T-helper 1 cell treated with Interleukin-12 subunit alpha and Interleukin-12 subunit beta and Interleukin-4 antibody, amounts not matched to agents 30 μg/mL and 1 μg/mL, for 36 hours (primary cell): Measurements from ENCODE around the gene ADARB2.

Experiments
- H3K27ac Mint-ChIP-seq: one replicate; pipeline ENCODE4 v1.8.0; 2021; ENCODE audit warnings: mild to moderate bottlenecking, mixed read lengths
- H3K27me3 Mint-ChIP-seq: one replicate; pipeline ENCODE4 v1.8.0; 2021; ENCODE audit warnings: low read depth, mixed read lengths
- H3K36me3 Mint-ChIP-seq: one replicate; pipeline ENCODE4 v1.8.0; 2021; ENCODE audit warnings: low read depth, mixed read lengths
- H3K4me1 Mint-ChIP-seq: one replicate; pipeline ENCODE4 v1.8.0; 2021; ENCODE audit warnings: low read depth, mixed read lengths
- H3K4me3 Mint-ChIP-seq: one replicate; pipeline ENCODE4 v1.8.0; 2021; ENCODE audit warnings: mild to moderate bottlenecking, moderate library complexity, mixed read lengths
- H3K9me3 Mint-ChIP-seq: one replicate; pipeline ENCODE4 v1.8.0; 2021; ENCODE audit warnings: mixed read lengths

The ADARB2 gene

DNA sequence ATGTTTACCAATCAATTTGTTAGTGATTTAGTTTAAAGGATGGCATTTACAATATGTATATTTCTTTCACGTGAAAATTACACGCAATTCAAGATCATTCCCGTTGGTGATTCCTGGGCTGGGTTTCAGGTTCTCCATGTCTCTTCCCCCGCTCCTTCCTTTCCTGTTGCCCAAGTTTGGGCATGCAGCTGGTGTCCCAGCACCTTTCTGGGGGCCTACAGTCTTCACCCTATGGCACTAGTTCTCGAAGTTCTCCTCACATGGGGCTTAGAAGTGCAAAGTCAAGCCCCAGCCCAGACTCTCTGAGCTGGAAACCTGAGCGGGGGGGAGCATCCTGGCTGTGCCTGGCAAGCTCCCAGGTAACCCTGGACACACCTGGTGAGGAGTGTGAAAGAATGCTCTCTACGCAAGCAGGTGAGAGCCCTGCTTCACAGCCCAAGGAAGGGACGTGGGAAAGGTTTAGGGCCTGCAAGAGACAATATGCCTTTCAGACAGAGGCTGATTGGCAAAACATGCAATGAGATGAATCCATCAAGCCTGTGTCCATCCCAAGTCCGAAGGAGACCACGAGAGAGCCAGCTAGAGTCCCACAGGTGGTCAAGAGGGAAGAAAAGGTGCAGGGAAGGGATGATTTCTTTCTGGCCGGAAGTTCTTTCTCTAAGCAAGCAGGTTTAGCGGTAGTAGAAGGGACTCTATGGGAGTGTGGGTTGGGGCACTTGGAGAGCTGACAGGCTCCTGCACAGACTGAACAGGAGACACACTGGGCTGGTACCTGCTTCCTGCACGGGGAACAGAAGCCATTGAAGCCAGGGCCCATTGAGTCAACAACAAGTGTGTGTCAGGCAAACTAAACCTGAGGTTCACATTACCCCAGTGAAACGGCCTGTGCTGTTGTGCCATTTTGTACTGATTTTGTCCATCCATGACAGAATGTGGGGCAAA is 131.1 kb downstream of the ADARB2 start:
- Mint-ChIP-seq H3K4me3 (no peak overlapping the region), H3K27me3 (peaks cover 18% of the 10 kb centered on the region)

DNA sequence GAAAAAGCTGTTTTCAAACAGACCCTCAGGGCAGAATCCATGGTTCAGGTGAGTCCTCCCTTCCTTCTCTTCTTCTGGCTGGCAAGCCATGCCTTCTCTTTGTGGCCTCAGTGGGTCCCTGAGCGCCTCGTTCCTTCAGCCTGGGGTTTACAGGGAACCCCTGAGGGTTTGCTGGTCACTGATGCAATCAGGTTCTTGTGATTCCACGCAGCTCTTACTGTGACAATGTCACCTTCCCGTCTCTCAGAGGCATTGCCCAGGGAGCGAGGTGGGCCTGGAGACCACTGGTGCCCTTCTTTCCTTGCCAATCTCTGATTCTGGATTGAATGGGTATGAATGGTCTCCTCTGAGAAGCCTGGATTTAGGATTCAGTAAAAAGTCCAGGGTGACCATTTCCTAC is 132.2 kb downstream of the ADARB2 start:
- Mint-ChIP-seq H3K4me1 (peaks cover 5% of the 10 kb centered on the region), H3K27ac (no peak overlapping the region), H3K9me3 (no peaks in the 10 kb centered on the region), H3K4me3 (no peak overlapping the region), H3K36me3 (no peaks in the 10 kb centered on the region), H3K27me3 (peaks cover 18% of the 10 kb centered on the region)

More for the DNA sequence above, 131.1 kb downstream of the ADARB2 start:
- Mint-ChIP-seq H3K9me3 (no peaks in the 10 kb centered on the region), H3K36me3 (no peaks in the 10 kb centered on the region), H3K4me1 (peaks cover 5% of the 10 kb centered on the region), H3K27ac (no peak overlapping the region)

DNA sequence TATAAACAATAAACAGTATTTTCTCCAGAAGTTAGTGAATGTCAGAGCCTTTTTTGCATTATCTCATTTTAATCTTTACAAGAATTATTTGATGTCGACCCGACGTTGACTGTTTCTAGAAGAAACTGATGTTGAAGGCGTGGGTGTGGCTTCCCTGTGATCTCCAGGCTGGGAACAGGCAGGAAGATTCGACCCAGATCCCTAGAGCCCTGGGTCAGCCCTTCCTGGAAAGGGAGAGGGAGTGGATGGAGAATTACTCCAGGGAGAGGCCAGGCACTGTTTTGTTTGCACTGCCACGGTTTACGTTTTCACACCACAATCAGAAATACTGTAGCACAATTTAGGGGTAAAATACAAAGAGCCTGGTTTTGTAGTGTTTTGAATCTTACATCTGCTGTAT is 133.1 kb downstream of the ADARB2 start:
- Mint-ChIP-seq H3K27ac (no peak overlapping the region), H3K4me1 (peaks cover 5% of the 10 kb centered on the region), H3K36me3 (no peaks in the 10 kb centered on the region), H3K27me3 (peaks cover 14% of the 10 kb centered on the region), H3K9me3 (no peaks in the 10 kb centered on the region), H3K4me3 (no peak overlapping the region)

DNA sequence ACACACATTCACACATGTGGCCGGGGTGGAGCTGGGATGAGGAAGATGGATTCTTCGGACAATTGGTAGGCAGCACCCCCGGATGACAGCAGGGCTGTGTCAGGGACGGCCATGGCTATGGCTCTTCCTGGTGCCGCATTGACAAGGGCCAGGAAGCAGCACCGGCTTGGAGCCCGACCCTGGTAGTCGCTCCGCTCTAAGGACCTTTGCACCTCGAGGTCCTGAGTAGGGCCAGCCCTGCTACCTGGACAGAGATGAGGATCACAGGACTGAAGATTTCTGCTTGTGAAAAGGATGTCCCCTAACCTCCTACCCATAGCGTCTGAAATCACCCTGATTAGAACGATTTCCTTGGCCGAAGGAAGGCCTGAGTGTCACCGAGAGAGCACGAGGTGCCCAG is 134.1 kb downstream of the ADARB2 start:
- no peak overlapping the region for H3K27ac Mint-ChIP-seq
- peaks cover 4% of the 10 kb centered on the region for H3K27me3 Mint-ChIP-seq
- no peaks in the 10 kb centered on the region for H3K9me3 Mint-ChIP-seq
- H3K4me3 Mint-ChIP-seq, result no peak overlapping the region
- H3K36me3 Mint-ChIP-seq, result no peaks in the 10 kb centered on the region
- peaks cover 3% of the 10 kb centered on the region for H3K4me1 Mint-ChIP-seq

DNA sequence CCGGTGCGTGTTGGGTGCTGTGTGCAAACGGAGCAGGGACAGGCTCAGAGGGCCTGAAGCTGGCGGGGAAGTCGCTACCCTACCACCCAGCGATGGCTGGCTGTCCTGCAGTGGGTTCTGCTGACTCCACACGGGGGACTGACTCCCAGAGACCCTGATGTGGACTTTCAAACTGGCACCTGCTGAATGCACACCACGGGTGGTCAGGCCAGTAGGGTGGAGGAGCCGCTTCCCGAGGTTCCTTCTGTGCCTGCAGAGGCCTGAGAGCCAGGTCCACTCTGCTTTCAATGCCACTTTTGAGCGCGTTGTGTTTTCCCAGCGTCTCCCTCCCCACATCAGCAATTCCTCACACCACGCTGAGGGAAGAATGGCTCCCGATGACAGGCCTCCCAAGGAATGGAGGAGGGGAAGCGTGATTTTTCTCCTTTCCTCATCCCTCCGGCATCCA is 135.3 kb downstream of the ADARB2 start:
- H3K4me3 Mint-ChIP-seq, result no peak overlapping the region
- no peaks in the 10 kb centered on the region for H3K9me3 Mint-ChIP-seq
- H3K4me1 Mint-ChIP-seq, result no peaks in the 10 kb centered on the region
- H3K36me3 Mint-ChIP-seq, result no peaks in the 10 kb centered on the region
- no peak overlapping the region for H3K27ac Mint-ChIP-seq
- H3K27me3 Mint-ChIP-seq, result no peaks in the 10 kb centered on the region

DNA sequence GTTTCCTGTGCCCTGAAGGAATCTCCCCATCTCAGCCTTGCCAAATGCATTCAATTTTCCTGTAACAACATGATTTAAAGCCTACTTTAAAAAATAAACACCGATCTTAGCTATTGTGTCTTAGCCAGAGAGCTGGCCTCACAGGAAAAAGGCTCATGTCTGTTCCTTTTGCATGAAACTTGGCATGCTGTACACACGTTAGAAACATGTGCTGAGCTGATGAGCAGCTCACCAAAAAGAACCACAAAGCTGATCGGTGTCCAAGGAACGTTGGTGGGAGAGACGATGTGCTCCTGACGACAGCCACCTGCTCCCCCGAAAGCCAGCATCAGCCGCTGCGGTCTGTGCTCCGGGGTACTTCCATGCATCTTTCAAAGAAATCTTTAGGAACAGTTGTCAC is 135.9 kb downstream of the ADARB2 start:
- Mint-ChIP-seq H3K36me3 (no peaks in the 10 kb centered on the region), H3K27me3 (no peaks in the 10 kb centered on the region), H3K4me1 (no peaks in the 10 kb centered on the region), H3K9me3 (no peaks in the 10 kb centered on the region), H3K27ac (no peak overlapping the region), H3K4me3 (no peak overlapping the region)

DNA sequence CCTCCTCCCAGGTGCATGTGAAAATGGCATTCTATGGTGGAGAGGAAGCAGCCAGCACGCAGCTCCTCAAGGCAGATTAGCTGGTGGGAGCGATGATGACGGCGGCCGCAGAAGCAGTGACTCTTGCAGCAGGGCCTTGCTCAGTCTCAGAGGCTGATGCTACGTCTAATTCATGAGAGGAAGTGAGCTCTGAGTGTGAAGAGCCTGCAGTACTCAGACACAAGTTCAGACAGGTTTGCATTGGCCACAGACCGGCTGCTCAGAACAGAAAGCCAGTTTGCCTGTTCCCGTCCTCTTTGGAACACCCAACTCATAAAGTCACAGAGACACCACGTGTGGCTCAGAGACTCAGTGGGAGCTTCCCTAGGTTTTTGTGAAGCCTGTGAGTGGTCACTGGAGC is 136.5 kb downstream of the ADARB2 start:
- H3K4me1 Mint-ChIP-seq, result no peaks in the 10 kb centered on the region
- H3K27ac Mint-ChIP-seq, result no peak overlapping the region
- H3K9me3 Mint-ChIP-seq, result no peaks in the 10 kb centered on the region
- H3K36me3 Mint-ChIP-seq, result no peaks in the 10 kb centered on the region
- H3K4me3 Mint-ChIP-seq, result no peak overlapping the region
- no peaks in the 10 kb centered on the region for H3K27me3 Mint-ChIP-seq

DNA sequence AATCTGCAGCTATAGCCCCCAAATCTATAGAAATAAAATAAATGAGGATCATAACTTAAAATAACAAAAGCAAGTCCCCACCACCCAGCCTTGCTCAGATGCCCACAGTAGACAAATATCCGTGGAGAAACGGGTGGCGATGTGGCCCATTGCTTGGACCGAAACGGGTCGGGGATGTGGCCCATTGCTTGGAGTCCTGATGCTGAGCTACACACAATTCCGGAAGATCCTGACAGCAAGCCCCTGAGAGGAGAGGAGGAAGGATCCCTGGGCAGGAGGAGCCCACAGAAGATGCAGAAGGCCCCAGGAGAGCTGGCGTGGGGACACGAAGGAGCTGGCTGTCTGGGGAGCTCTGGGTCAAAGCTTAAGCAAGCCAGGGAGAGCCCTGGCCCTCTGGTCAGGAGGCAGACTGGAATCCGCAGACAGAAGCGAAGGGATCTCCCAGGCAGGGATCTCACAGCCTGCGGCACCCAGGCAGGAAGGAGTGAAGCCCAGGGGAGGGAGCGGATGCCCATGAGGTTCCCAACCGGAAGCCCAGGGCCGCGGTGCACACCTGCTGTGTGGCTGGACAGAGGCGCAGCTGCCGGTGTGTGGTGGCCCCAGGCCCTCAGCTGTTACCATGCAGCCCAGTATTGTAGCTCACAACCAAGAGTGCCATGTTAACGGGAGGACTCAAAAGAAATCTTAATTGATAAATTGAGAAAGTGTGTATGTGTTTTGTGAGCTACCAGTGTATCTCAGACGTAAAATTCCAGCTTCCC is 138.8 kb downstream of the ADARB2 start:
- Mint-ChIP-seq H3K36me3 (no peaks in the 10 kb centered on the region), H3K27ac (no peak overlapping the region), H3K4me1 (no peaks in the 10 kb centered on the region), H3K9me3 (no peaks in the 10 kb centered on the region), H3K4me3 (no peak overlapping the region), H3K27me3 (no peaks in the 10 kb centered on the region)

DNA sequence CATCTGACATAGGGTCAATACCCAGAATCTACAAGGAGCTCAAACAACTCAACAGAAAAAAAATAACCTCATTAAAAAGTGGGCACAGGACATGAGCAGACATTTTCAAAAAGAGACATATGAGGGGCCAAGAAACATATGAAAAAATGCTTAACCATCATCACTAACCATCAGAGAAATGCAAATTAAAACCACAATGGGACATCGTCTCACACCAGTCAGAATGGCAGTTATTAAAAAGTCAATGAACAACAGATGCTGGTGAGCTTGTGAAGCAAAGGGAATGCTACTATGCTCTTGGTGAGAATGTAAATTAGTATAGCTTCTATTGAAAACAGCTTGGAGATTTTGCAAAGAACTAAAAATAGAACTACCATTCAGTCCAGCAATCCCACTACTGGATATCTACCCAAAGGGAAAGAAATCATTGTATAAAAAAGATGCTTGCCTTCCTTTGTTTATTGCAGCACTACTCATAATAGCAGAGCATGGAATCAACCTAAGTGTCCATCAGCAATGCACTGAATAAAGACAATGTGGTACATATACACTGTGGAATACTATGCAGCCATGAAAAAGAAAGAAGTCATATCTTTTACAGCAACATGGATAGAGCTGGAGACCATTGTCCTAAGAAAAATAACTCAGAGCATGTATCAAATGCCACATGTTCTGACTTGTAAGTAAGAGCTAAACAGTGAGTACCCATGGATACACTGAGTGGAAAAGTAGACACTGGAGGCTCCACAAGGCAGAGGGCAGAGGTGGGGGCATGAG is 139.8 kb downstream of the ADARB2 start:
- H3K36me3 Mint-ChIP-seq, result no peaks in the 10 kb centered on the region
- no peaks in the 10 kb centered on the region for H3K9me3 Mint-ChIP-seq
- no peaks in the 10 kb centered on the region for H3K27me3 Mint-ChIP-seq
- no peaks in the 10 kb centered on the region for H3K4me1 Mint-ChIP-seq
- H3K27ac Mint-ChIP-seq, result no peak overlapping the region
- H3K4me3 Mint-ChIP-seq, result no peak overlapping the region

DNA sequence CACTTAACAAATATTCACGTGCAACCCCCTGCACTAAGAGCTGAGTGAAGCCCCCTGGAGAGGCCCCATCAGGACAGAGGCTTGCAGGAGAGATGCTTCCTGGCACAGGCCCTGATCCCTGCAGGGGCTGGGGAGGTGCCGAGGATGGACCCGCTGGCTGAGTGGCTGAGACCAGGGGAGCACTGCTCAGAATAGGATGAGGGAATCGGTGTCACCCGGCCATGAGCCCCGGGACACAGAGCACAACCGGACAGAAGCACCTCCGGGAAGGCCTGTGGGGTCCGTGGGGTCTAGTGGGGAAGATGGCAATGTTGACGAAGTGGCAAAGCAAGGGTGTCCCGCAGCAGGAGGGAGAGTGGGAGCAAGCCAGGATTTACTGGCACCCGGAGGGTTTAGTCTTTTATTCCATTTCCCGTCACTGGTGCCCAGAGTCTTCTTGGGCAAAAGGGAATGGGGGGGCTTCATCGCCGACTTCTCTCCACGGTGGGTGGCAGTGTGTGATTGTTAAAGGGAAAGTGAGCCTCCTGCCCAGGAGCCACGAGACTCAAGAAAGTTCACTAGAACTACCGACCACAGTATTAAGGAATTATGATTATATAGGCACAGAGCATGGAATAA is 140.7 kb downstream of the ADARB2 start:
- Mint-ChIP-seq H3K4me3 (no peak overlapping the region), H3K36me3 (no peaks in the 10 kb centered on the region), H3K9me3 (no peaks in the 10 kb centered on the region), H3K4me1 (no peaks in the 10 kb centered on the region), H3K27ac (no peak overlapping the region), H3K27me3 (no peaks in the 10 kb centered on the region)

DNA sequence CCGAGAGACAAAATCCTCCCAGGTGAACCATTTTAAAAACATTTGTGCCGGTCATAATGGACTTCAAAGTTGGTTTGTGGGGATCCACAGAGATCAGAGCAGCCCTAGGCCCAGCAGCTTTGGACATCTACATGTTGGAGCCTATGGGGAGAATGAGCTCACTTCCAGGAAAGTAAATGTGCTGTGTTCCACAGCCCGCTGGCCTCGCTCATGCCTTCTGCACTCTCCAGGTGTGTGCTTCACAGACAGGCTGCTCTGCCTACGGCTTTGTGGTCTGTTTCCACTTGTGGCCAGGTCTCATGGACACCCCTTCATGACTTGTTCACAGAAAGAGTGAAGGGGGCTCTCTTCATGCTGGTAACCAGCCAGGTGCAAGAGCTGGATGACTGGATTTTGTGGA is 141.6 kb downstream of the ADARB2 start:
- no peaks in the 10 kb centered on the region for H3K9me3 Mint-ChIP-seq
- H3K27ac Mint-ChIP-seq, result no peak overlapping the region
- no peaks in the 10 kb centered on the region for H3K4me1 Mint-ChIP-seq
- H3K27me3 Mint-ChIP-seq, result no peaks in the 10 kb centered on the region
- H3K36me3 Mint-ChIP-seq, result no peaks in the 10 kb centered on the region
- no peak overlapping the region for H3K4me3 Mint-ChIP-seq

DNA sequence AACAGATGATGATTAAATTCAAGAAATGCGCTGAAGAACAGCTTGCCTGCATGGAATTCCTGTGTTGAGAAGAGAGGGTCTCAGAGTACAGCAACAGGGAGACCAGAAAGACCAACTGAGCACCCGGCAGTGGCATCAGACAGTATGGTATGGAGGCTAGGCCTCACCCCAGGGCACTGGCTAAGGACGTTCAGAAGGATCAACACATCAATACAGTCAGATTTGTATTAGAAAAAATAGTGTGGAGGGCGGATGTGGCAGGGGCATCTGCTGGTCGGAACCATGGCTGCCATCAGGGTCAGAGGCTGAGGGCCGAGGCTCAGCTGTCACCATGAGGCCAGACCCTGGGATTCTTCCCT is 142.1 kb downstream of the ADARB2 start:
- no peaks in the 10 kb centered on the region for H3K9me3 Mint-ChIP-seq
- H3K4me3 Mint-ChIP-seq, result no peak overlapping the region
- H3K36me3 Mint-ChIP-seq, result no peaks in the 10 kb centered on the region
- H3K4me1 Mint-ChIP-seq, result no peaks in the 10 kb centered on the region
- H3K27me3 Mint-ChIP-seq, result no peaks in the 10 kb centered on the region
- no peak overlapping the region for H3K27ac Mint-ChIP-seq

DNA sequence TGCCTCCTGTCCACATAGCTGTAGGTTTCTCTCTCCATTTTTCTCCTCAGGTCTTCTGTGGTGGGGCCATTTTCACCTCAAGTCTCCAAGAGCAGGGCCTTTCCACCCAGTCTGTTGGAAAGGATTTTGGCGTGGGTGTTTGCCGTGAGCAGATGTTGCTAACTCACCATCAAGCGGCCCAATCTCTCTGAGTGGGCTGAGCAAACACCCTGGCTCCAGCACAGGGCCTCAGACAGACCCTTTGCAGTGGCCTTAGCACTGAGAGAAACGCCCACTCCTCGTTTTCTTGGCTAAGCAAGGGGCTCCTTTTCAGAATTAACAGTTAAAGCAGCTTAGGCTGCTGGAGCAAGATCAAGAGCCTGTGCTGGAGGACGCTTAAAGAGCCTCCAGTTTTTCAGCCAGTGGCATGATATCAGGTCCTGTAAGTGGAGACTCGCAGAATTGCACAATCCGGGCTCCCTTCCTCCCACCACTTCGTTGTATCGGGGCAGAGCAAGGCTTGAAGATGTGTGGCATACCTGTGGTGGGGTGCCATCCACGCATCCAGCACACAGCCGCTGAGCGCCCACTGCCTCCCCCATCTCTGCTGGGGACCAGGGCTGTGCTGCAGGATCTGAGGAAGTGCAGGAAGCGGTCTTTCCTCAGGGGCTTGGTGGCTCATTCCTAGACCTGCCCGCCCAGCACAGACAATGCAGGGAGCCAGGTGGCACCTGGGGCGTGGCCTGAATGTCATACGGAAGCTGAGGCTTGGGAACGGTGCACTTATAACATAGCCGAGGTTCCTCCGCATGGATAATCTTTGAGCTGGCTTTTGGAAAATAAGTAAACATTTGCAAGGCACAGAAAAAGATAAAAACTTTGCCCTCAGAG is 142.7 kb downstream of the ADARB2 start:
- H3K4me3 Mint-ChIP-seq, result no peak overlapping the region
- no peaks in the 10 kb centered on the region for H3K27me3 Mint-ChIP-seq

More for the DNA sequence above, 142.7 kb downstream of the ADARB2 start:
- no peaks in the 10 kb centered on the region for H3K4me1 Mint-ChIP-seq
- H3K27ac Mint-ChIP-seq, result no peak overlapping the region
- no peaks in the 10 kb centered on the region for H3K36me3 Mint-ChIP-seq
- no peaks in the 10 kb centered on the region for H3K9me3 Mint-ChIP-seq
